AG09309 (cell line): ENCODE results near the gene GRXCR2.
A peak's percentile ranks its signal among the peaks of the same experiment; 100 is the strongest.

Experiments
- DNase-seq: peaks from one replicate; pipeline ENCODE4 v3.0.0-alpha.2; 2010; ENCODE audit warnings: low read depth
- H3K4me3 ChIP-seq: 2 replicates; pipeline ENCODE4 v1.5.1; 2011; ENCODE audit warnings: mild to moderate bottlenecking, low read depth, low read length, moderate library complexity; ENCODE audit not compliant: control insufficient read depth
- TF ChIP-seq, protein P1 (sequence below): IDR thresholded peaks from 2 replicates; pipeline ENCODE4 v1.5.1; 2011; ENCODE audit warnings: mild to moderate bottlenecking, low read depth, low read length, inconsistent platforms; ENCODE audit not compliant: insufficient read depth, control insufficient read depth; ENCODE audit errors: missing control alignments

Gene GRXCR2

DNA sequence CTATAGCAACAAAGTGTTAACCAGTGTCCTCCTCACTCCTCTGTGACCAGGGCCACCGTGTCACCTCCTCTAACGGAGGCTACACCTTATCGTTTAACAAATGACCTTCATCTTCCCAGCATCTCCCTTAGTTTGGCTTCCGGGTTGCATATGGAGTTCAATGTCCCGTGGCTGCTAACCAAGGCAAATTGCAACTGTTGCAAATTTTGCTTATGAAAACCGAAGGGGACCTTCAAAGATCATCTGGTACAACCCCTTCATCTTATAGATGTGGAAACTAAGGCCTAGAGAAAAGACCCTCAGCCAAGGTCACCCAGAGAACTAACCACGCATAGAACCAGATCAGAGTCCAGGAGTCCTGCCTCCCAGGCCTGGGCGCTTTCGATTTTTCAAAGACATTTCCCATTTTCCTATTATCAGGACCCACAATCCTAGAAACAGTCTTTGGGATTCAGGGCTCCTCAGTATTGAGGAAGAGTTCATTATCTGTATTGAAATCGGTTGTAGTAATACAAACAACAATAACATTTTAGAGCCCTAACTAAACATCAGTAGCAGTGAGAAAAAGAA is 39.1 kb downstream of the GRXCR2 start:
- DNase-seq: no peak
- no peak overlapping the region for H3K4me3 ChIP-seq
- TF ChIP-seq, protein P1, sequence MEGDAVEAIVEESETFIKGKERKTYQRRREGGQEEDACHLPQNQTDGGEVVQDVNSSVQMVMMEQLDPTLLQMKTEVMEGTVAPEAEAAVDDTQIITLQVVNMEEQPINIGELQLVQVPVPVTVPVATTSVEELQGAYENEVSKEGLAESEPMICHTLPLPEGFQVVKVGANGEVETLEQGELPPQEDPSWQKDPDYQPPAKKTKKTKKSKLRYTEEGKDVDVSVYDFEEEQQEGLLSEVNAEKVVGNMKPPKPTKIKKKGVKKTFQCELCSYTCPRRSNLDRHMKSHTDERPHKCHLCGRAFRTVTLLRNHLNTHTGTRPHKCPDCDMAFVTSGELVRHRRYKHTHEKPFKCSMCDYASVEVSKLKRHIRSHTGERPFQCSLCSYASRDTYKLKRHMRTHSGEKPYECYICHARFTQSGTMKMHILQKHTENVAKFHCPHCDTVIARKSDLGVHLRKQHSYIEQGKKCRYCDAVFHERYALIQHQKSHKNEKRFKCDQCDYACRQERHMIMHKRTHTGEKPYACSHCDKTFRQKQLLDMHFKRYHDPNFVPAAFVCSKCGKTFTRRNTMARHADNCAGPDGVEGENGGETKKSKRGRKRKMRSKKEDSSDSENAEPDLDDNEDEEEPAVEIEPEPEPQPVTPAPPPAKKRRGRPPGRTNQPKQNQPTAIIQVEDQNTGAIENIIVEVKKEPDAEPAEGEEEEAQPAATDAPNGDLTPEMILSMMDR: no peak

DNA sequence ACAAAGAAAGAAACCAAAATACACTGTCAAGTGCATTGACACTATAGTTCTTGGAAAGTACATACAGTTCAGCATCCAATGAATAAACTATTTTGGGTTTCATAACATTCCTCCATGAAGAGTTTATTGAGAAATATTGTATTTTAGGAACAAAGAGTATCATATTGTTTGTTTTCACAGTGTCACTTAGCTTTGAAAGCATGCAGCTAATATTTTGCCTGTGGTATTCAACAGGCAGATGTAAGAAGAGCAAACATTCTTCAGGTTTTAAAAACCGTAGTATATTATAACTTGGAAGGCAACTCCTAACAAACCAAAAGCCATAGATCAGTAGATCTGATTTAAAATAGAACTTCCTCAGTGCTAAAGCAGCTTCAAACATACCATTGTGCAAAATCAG is 42.2 kb downstream of the GRXCR2 start:
- H3K4me3 ChIP-seq: no peak overlapping the region
- TF ChIP-seq, protein P1: no peak
- DNase-seq: peak; percentile 25

DNA sequence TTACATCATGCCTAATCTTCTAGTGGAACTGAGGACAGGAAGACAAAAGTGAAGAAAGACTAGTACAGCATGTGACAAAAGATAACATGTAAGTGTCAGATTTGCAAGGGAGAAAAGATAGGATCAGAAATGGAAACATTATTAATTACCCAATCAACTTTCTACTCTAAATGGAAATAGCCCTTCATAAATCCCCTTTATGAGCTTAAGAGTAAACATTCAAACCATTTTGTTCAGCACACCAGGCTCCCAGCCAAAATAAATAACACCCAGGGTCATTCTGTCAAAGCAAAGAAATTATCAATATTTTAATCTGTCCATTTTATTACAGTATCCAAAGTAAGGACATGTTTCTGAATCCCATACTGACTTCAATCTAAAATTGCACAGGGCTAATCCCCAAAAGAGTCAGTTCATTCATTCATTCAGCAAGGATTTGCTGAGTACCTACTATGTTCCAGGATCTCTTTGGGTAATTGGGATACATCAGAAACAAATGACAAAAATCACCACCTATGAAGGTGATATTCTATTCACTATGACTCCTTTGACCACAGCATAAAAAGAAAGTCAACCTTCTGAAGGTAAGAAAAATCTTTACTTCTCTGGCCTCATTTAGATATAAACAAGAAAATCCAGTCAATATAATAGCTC is 43.0 kb downstream of the GRXCR2 start:
- no peak for DNase-seq
- TF ChIP-seq, protein P1: no peak

DNA sequence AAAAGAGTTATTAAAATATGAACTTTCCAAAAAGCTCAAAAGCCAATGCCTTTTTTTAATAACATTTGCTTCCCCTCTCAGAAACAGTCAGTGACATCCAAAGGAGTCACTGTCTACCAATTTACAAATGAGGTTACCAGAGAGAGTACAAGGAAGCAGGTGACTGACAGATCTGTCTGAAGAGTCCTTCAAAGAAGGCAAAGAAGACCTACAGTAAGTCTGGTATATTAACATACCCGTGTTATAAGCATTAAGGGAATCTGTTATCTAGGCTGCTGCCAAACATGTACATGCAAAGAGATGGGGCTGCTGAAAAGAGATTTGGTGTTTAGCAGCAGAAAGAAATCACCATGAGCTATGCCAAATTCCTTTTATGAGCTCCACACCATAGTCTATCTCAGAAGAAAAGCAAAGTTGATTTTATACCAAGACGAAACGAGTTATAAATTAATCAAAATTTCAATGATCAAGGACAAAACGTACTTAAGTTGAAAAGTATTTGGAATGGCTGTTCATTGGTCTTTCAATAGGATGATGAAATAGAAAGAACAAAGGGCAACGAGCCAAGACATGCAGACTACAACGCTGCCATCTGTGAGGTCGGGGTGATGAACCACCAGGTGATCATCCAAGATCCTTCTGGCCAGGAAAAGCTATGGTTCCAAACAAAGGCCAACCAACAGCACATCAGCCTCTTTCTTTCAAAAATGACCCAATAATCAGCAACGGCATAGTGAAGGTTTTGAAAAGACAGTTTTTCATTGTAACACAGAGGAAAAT is 45.7 kb downstream of the GRXCR2 start:
- DNase-seq: no peak
- H3K4me3 ChIP-seq: no peak overlapping the region
- TF ChIP-seq, protein P1: no peak

More for the DNA sequence above, 43.0 kb downstream of the GRXCR2 start:
- H3K4me3 ChIP-seq: no peak overlapping the region

DNA sequence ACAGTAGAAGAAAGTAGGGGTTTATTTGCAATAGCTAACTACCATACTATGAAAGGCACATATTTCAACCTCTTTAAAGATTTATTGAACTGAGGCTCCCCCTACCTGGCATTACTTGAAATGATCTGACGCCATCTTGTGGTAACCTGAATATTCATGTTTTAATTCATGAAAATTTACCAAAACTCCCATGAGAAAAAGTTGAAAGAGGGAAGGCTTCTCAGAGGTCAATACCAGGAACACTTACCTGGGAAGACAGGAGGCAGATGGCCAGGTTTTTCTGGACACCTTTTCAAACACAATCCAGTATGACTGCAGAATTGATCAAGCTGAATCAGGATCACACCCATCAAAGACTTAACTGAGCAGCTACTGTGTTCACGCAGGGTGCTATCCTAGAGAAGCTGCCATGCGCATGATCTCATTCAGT is 47.0 kb downstream of the GRXCR2 start:
- TF ChIP-seq, protein P1: peak; percentile 73
- DNase-seq: no peak
- no peak overlapping the region for H3K4me3 ChIP-seq

DNA sequence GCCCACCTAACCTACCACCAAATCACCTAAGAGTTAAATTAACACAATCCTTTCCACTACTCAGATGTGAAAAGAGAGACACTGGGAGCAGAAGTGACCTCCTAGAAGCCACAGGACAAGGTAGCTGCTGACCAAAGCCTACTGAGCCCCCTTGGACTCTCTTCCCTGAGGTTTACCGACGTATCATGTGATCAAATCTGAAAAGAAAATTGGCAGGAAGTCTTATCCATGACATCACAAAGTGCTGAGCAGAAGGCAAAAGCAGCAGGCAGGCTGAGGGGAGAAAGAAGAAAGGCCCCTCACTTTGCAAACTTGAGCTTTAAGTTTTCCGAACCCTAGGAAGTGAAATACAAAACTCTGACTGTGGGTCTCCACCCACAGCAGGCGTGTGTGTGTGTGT is 48.8 kb downstream of the GRXCR2 start:
- no peak overlapping the region for H3K4me3 ChIP-seq
- DNase-seq: no peak
- TF ChIP-seq, protein P1: no peak
